ENCODE results near the gene EEIG2. TPM values are rescaled to one million over a fixed set of nuclear protein-coding genes. Genes with fewer than 3 reads are reported as not detected.

The EEIG2 gene
- total RNA-seq, 1 experiment from 2014 or later = 16.0 TPM

DNA sequence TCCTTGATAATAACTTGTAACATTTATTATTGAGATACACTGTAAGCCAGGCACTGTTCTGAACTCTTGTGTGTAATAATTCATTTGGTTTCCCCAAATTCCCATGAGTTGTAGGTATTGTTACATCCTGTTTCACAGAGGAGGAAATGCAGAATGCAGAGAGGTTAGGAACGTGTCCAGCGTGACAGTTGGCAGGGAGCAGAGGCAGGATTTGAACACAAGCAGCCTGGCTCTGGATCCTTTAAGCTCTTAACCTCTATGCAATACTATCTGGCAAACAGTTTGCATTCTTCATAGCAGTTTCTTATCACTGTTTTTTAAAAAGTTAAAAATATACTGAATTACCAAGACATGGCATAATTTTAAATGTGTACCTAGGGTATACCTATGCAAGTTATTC lies 30.5 kb downstream of the EEIG2 start:
- TF ChIP-seq EZH2phosphoT487 (IDR thresholded peaks at IDR 0.05; ENCODE audit: borderline replicate concordance) = no peak
- TF ChIP-seq ZBTB33 (IDR thresholded peaks at IDR 0.05; ENCODE audit: extremely low read depth, insufficient replicate concordance, low read length) = no peak
- no peak for TF ChIP-seq YY1 (IDR thresholded peaks at IDR 0.05; ENCODE audit: extremely low read depth, insufficient replicate concordance, low read depth, low read length)
- TF ChIP-seq, protein P1, sequence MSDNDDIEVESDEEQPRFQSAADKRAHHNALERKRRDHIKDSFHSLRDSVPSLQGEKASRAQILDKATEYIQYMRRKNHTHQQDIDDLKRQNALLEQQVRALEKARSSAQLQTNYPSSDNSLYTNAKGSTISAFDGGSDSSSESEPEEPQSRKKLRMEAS (IDR thresholded peaks at IDR 0.05) = no peak
- intact Hi-C loops (cut with micrococcal nuclease) = no loop called here
- no peaks in the 10 kb centered on the region for H3K9me2 ChIP-seq (ENCODE audit: insufficient read depth)
- no peaks in the 10 kb centered on the region for H3K4me1 ChIP-seq (ENCODE audit: control insufficient read depth in 1 of 2, insufficient read depth in 2 of 2, low read length in 2 of 2)
- no peaks in the 10 kb centered on the region for H3K79me2 ChIP-seq (ENCODE audit: insufficient read depth, low read length)
- no peak overlapping the region for H3K4me3 ChIP-seq (replicated peaks in 1 of 2; ENCODE audit: low read depth in 1 of 2, low read length in 2 of 2)
- no peak overlapping the region for H3K9ac ChIP-seq (ENCODE audit: low read length)
- RAD21 ChIA-PET (ENCODE audit: low non-redundant PET in 1 of 2, low total read pairs in 2 of 2, uncharacterized antibody in 2 of 2, unreplicated experiment in 2 of 2) = no interaction called here
- H2AFZ ChIP-seq (ENCODE audit: low read depth, low read length, poor library complexity, severe bottlenecking) = no peak overlapping the region
- no peak for DNase-seq (ENCODE audit: low read depth, low spot score)
- no peak overlapping the region for H3K4me2 ChIP-seq (ENCODE audit: low read length)
- no peak for ATAC-seq
- no peak overlapping the region for H3K27ac ChIP-seq (ENCODE audit: low read depth, low read length)
- H3K9me3 ChIP-seq (ENCODE audit: control insufficient read depth in 1 of 2, insufficient read depth in 1 of 2, low read depth in 1 of 2, low read length in 2 of 2) = no peaks in the 10 kb centered on the region
- no peaks in the 10 kb centered on the region for H4K20me1 ChIP-seq (ENCODE audit: insufficient read depth)
- H3K27me3 ChIP-seq (ENCODE audit: insufficient read depth, low read length) = no peaks in the 10 kb centered on the region
- POLR2A ChIA-PET = no interaction called here
- BruUV-seq (replicated peaks) = no TSS peak
- CTCF ChIA-PET = no interaction called here
- H3K36me3 ChIP-seq (ENCODE audit: control insufficient read depth in 1 of 2, insufficient read depth in 2 of 2, low read length in 2 of 2) = no peaks in the 10 kb centered on the region

GRCh38 chr1:108590957-108591356 lies 31.1 kb downstream of the EEIG2 start:
- ChIA-PET POLR2A (no interaction called here), CTCF (no interaction called here), RAD21 (ENCODE audit: low non-redundant PET in 1 of 2, low total read pairs in 2 of 2, uncharacterized antibody in 2 of 2, unreplicated experiment in 2 of 2) (no interaction called here)
- no peak overlapping the region for H3K9ac ChIP-seq (ENCODE audit: low read length)
- no TSS peak for BruUV-seq (replicated peaks)
- TF ChIP-seq EZH2 (IDR thresholded peaks at IDR 0.05) (no peak), ZFX (IDR thresholded peaks at IDR 0.05) (no peak), CBX3 (IDR thresholded peaks at IDR 0.05; ENCODE audit: low read depth) (no peak), SIN3A (IDR thresholded peaks at IDR 0.05; ENCODE audit: low read depth) (no peak), SRF (IDR thresholded peaks at IDR 0.05; ENCODE audit: low read depth) (no peak), FOSL1 (IDR thresholded peaks at IDR 0.05; ENCODE audit: low read depth) (no peak)
- TF ChIP-seq, protein P2, sequence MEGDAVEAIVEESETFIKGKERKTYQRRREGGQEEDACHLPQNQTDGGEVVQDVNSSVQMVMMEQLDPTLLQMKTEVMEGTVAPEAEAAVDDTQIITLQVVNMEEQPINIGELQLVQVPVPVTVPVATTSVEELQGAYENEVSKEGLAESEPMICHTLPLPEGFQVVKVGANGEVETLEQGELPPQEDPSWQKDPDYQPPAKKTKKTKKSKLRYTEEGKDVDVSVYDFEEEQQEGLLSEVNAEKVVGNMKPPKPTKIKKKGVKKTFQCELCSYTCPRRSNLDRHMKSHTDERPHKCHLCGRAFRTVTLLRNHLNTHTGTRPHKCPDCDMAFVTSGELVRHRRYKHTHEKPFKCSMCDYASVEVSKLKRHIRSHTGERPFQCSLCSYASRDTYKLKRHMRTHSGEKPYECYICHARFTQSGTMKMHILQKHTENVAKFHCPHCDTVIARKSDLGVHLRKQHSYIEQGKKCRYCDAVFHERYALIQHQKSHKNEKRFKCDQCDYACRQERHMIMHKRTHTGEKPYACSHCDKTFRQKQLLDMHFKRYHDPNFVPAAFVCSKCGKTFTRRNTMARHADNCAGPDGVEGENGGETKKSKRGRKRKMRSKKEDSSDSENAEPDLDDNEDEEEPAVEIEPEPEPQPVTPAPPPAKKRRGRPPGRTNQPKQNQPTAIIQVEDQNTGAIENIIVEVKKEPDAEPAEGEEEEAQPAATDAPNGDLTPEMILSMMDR (IDR thresholded peaks at IDR 0.05 in 2 of 3, conservative IDR thresholded peaks at IDR 0.05 in 1 of 3; ENCODE audit: borderline replicate concordance in 1 of 3, insufficient read depth in 1 of 3, low read depth in 2 of 3, low read length in 2 of 3) = no peak
- TF ChIP-seq, protein P1 (IDR thresholded peaks at IDR 0.05) = no peak
- H3K36me3 ChIP-seq (ENCODE audit: control insufficient read depth in 1 of 2, insufficient read depth in 2 of 2, low read length in 2 of 2) = no peaks in the 10 kb centered on the region
- H3K4me1 ChIP-seq (ENCODE audit: control insufficient read depth in 1 of 2, insufficient read depth in 2 of 2, low read length in 2 of 2) = no peaks in the 10 kb centered on the region
- H4K20me1 ChIP-seq (ENCODE audit: insufficient read depth) = no peaks in the 10 kb centered on the region
- no peaks in the 10 kb centered on the region for H3K79me2 ChIP-seq (ENCODE audit: insufficient read depth, low read length)
- ATAC-seq (no peak), DNase-seq (ENCODE audit: low read depth, low spot score) (no peak)
- H3K9me3 ChIP-seq (ENCODE audit: control insufficient read depth in 1 of 2, insufficient read depth in 1 of 2, low read depth in 1 of 2, low read length in 2 of 2) = no peaks in the 10 kb centered on the region
- H2AFZ ChIP-seq (ENCODE audit: low read depth, low read length, poor library complexity, severe bottlenecking) = no peak overlapping the region
- H3K4me2 ChIP-seq (ENCODE audit: low read length) = no peak overlapping the region
- H3K9me2 ChIP-seq (ENCODE audit: insufficient read depth) = no peaks in the 10 kb centered on the region
- H3K4me3 ChIP-seq (replicated peaks in 1 of 2; ENCODE audit: low read depth in 1 of 2, low read length in 2 of 2) = no peak overlapping the region
- H3K27me3 ChIP-seq (ENCODE audit: insufficient read depth, low read length) = no peaks in the 10 kb centered on the region
- intact Hi-C loops (cut with micrococcal nuclease) = no loop called here
- H3K27ac ChIP-seq (ENCODE audit: low read depth, low read length) = no peak overlapping the region
